GM12875 (cell line): ENCODE measurements around the gene FYN.
"Not testable (repeated sequence)": the region's sequence is repeated elsewhere in the genome, so short reads cannot be mapped to it uniquely, and the experiment has no call there.

Experiments used
- H3K4me3 ChIP-seq: one replicate; pipeline ENCODE4 v1.5.1; 2011; ENCODE audit warnings: low read depth, low read length, control low read depth
- TF ChIP-seq, protein P1 (sequence below): IDR thresholded peaks from 2 replicates; pipeline ENCODE4 v1.5.1; 2011; ENCODE audit warnings: low read depth, mild to moderate bottlenecking, control low read depth, inconsistent platforms, low read length, moderate library complexity, borderline replicate concordance; ENCODE audit not compliant: insufficient read depth

The FYN gene

DNA sequence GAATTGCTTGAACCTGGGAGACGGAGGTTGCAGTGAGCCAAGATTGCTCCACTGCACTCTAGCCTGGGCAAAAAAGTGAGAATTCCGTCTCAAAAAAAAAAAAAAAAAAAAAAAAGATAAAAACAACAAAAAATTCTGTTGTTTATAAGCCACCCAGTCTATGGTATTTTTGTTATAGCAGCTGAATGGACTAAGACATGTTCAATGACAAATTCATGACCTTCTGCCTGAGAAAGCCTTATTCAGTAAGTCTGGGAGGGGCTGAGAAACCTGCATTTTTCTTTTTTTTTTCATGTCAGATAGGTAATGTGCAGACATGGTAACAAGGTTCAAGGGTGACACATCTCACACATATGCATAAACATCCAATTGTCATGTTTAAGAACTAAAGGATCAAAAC, 227.2 kb downstream of the FYN start:
- H3K4me3 ChIP-seq = no peak overlapping the region
- TF ChIP-seq, protein P1, sequence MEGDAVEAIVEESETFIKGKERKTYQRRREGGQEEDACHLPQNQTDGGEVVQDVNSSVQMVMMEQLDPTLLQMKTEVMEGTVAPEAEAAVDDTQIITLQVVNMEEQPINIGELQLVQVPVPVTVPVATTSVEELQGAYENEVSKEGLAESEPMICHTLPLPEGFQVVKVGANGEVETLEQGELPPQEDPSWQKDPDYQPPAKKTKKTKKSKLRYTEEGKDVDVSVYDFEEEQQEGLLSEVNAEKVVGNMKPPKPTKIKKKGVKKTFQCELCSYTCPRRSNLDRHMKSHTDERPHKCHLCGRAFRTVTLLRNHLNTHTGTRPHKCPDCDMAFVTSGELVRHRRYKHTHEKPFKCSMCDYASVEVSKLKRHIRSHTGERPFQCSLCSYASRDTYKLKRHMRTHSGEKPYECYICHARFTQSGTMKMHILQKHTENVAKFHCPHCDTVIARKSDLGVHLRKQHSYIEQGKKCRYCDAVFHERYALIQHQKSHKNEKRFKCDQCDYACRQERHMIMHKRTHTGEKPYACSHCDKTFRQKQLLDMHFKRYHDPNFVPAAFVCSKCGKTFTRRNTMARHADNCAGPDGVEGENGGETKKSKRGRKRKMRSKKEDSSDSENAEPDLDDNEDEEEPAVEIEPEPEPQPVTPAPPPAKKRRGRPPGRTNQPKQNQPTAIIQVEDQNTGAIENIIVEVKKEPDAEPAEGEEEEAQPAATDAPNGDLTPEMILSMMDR = no peak

DNA sequence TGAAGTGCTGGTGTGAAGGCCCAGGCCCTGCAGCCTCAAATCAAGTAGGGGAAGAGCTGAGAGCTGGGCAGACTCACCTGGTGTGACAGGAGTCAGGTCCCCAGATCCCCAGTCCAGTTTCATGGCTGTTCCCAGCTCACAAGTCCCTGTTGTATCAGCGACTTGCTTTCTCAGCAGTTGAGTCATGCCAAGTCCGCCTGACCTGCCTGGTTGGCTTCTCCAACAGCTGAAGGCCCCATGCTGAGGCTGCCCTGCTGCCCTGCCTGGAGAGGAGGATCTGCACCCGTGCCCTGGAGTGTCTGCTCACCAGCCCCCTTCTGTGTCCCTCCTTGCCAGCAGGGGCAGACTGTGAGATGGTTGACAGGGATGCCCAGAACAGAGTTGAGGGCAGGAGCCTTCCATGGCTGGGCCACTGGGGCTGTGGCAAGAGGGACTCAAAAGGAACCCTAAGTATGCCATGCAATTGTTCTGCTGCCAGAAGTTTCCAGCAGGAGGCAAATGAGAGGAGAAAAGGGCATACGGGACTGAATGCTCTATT, 228.3 kb downstream of the FYN start:
- TF ChIP-seq, protein P1 = no peak
- H3K4me3 ChIP-seq = no peak overlapping the region

GRCh38 chr6:111642463-111643158, 230.6 kb downstream of the FYN start:
- TF ChIP-seq, protein P1 = peak; percentile 51; the same call in 1 of the 2 replicates
- H3K4me3 ChIP-seq = no peak overlapping the region

DNA sequence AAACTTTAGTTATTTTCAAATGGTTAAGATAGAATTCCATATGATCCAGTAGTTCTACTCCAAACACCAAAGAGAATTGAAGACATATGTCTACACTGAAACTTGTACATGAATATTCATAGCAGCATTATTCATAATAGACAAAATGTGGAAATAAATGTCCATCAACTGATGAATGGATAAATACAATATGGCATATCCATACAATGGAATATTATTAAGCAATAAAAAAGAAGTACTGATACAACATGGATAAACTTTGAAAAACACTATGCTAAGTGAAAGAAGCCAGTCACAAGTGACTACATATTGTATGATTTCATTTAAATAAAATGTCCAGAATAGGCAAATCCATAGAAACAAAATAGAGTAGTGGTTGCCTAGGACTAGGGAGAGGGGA, 234.0 kb downstream of the FYN start:
- TF ChIP-seq, protein P1 = no peak
- no peak overlapping the region for H3K4me3 ChIP-seq

- not testable (repeated sequence) for H3K4me3 ChIP-seq
These were observed 238.3 kb downstream of the FYN start for GRCh38 chr6:111634981-111635380.

DNA sequence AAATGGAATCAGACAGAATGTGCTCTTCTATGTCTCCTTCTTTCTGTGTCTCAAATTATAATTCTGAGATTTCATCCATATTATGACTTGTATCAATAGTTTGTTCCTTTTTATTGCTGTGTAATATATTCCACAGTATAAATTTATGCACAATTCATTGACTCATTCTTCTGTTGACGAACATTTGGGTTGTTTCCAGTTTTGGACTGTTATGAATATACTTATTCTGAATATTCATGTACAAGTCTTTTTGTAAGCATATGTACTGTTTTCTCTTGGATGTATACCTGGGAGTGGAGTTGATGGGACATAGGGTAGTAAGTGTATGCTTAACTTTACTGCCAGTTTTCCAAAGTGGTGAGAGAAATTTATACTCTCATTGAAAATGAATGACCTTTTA, 239.4 kb downstream of the FYN start:
- no peak overlapping the region for H3K4me3 ChIP-seq
- TF ChIP-seq, protein P1 = no peak

GRCh38 chr6:111632468-111633247, 240.6 kb downstream of the FYN start:
- TF ChIP-seq, protein P1 = no peak
- no peak overlapping the region for H3K4me3 ChIP-seq
